Activated CD4-positive, CD25-positive, alpha-beta regulatory T cell treated with anti-CD3 and anti-CD28 coated beads, Interleukin-2, amount 50 U/mL, for 72 hours (primary cell): Measurements from ENCODE around the gene MTARC1.

ENCODE experiments used
- DNase-seq: peaks from one replicate; pipeline ENCODE4 v3.0.0; 2021

MTARC1 gene

DNA sequence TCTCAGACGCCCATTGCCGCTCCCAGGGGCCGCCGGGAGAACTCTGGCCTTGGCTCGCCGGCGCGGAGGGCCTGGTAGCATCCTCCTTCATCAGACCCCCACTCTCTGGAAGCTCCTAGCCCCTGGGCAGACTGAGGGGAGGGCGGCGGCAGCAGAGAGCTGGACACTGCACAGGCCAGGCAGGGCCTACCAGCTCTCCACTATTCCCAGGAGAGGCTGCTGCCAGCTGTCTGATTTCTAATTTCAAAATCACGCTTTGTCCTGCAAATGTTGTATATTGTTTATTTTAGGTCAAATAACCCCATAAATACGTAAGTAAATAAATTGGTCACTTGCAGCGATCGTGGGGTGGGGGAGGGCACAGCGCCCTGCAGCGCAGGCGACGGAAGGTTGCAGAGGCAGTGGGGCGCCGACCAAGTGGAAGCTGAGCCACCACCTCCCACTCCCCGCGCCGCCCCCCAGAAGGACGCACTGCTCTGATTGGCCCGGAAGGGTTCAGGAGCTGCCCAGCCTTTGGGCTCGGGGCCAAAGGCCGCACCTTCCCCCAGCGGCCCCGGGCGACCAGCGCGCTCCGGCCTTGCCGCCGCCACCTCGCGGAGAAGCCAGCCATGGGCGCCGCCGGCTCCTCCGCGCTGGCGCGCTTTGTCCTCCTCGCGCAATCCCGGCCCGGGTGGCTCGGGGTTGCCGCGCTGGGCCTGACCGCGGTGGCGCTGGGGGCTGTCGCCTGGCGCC is at the start of gene MTARC1:
Gene MTARC1 (plus strand): TSS at position 577 of the 732 bp plus-strand sequence. CDS start 32 bp downstream, at position 609.
- DNase-seq: no peak

- DNase-seq: no peak
Measured at GRCh38 chr1:220741349-220741748, 45.4 kb upstream of the MTARC1 start.

- DNase-seq: no peak
Measured at GRCh38 chr1:220741825-220742224, 44.9 kb upstream of the MTARC1 start.

DNA sequence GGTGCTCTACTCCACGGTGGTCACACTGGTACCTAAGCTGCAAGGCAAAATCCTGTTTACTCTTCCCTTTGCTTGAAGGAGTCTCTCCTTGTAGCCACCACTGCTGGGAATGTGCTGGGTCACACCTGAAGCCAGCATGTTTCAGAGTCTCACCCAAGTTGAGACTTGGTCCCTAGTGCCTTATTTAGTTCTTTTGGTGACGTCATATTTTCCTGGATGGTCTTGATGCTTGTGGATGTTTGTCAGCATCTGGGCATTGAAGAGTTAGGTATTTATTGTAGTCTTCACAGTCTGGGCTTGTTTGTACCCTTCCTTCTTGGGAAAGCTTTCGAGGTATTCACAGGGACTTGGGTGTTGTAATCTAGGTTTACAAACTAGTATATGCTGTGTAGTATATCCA is 44.2 kb upstream of the MTARC1 start:
- DNase-seq: no peak

DNA sequence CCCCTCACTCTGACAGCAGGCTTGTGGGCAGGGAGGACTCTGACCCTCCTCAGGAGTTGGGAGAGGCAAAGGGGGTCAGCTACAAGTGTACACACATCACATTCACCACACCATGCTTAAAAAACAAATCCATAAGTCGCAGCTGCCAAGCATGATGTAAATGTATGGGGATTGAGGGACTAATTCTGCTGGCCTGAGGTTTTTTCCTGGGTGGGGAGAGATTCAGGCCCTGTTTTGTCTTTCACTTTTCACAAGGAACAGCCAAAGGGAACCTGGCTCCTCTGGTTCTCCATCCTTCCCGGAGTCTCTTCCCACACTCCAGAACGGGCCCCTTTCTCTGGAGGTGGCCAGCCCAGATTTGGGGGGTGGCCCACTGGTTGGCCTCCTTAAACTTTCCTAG is 39.9 kb upstream of the MTARC1 start:
- DNase-seq: no peak

DNA sequence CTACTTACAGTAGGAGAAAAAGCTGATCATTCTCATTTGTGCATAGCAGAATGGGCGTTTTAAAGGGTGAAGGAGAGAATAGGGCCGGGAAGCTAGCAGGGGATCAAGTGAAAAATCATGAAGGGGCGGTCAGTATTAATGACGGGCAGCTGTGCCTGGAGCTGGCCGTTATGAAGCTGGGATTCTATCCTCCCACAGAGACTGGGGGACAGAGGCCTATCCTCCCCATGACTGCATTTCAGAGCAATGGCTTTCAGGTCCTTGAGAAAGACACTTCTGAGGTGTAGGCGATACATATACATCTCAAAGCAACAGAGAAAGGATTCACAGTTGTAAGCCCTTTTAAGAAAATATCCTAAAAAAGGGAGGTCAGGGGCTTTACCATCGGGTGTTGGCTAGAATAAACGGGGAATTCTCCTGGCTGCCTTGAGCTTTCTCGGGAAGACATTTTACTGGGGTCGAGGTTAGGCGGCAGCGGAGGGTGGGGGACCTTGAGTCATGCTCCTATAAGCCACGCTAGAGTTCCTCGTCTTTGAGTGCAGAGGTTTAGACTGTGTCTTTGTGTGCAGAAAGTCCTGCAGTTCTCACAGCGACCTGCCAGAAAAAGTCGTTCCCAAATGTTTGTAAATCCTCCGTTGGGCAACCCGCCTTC is 39.1 kb upstream of the MTARC1 start:
- DNase-seq: no peak

DNA sequence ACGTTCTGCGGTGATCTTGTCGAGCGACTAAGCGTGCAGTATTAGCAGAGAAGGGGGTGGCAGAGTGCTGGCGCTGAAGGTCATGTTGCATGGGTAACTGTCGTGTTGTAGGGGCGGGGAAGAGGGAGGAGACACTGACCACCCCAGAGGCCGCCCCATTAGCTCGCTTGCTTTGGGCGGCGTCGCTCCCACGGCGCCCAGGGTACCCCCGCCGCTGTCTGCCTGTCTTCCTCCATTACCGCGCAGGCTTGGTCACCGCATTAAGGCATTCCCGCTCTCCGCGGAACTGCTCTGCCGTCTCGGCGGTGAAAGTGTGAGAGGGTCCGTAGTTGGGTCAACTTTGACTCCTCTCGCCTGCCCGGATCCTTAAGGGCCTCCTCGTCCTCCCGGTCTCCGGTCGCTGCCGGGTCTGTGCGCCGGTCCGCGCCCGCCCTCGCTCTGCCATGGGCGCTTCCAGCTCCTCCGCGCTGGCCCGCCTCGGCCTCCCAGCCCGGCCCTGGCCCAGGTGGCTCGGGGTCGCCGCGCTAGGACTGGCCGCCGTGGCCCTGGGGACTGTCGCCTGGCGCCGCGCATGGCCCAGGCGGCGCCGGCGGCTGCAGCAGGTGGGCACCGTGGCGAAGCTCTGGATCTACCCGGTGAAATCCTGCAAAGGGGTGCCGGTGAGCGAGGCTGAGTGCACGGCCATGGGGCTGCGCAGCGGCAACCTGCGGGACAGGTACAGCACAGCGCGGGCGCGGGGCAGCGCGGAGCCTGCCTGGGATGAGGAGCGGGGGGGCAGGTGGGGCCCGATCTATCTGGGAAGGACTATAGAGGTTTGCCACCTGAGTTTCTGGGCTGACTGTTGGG is 38.4 kb upstream of the MTARC1 start, which contains the start of gene MTARC2:
Gene MTARC2 (plus strand): TSS at position 234 of the 846 bp plus-strand sequence. CDS start 210 bp downstream, at position 444.
- no peak for DNase-seq

GRCh38 chr1:220748936-220749335 is 37.8 kb upstream of the MTARC1 start:
- DNase-seq: no peak

DNA sequence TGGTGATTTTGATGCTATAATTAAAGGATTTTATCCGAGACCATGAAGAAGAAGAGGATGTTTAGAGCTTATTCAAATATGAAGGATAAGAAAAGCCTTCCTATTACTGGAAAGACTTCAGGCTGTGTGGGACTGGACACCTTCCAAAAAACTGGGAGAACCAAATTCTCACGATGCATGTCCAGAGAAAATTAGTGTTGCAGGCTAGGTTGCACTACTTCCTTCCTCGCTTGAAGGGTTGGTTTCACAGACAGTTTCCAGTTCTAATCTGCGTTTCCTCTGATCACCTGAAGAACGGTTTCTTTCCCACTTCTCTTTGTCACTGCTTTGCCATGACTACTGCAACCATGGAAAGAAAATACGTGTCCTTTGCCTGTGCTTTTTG is 36.6 kb upstream of the MTARC1 start:
- DNase-seq: no peak

DNA sequence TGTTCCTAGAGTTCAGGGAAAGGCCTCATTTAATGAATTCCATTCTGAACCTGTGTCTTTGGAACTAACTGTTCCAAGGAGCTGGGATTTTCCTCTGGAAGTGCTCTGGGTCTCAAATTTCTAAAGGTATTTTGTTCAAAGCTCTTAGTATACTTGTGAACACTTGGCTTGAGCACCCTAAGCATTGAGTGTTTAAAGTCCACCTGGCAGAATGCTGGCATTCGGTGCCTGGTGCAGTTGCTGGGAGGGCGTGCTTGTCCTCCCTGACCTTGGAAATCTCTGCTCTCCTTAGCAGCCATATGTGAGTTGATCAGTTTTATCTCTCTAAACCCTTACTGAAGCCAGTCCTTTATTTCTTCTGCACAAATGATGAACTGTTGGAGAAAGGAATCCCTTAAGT is 35.6 kb upstream of the MTARC1 start:
- no peak for DNase-seq

DNA sequence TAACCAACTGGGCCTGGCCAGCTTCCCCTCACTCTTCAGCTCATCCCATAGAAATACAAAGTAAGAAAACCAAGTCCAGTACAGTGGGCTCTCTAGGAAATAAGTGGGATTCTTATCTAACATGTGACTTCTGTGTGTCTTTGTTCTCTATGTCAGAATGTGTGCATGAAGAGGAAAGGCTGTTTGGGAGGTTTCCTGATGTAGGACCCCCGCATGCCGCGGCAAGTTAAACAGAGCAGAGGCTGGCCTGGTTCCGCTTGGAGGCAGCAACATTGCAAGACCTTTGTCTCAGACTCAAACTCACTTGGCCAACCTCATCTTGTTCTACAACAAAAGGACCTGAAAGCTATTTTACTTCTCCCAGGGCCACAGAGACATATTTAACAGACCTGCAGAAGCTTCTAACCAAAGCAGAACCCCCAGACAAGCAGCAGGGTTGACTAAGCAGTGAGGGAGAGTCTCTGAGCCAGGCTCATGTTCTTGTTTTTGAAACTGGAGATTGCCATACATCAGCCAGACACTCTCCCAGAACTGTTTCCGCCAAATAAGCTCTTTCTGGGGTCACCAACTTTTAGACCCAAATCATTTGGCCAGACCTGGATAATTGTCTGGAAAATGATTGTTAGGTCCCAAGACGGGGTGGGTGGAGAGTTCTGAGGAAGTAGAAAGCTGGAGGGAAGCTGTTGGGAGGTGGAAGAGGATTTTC is 32.3 kb upstream of the MTARC1 start:
- DNase-seq: no peak

DNA sequence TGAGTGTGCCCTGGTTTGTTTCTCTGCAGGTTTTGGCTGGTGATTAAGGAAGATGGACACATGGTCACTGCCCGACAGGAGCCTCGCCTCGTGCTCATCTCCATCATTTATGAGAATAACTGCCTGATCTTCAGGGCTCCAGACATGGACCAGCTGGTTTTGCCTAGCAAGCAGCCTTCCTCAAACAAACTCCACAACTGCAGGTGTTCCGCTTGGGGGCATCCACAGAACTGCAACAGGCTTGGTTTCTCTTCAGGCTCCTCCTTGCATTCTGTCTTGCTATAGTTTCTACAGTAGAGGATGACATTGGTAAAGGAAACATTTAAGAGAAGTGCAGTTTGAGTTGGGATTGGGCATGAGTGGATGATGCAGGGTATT is 31.8 kb upstream of the MTARC1 start:
- DNase-seq: no peak

DNA sequence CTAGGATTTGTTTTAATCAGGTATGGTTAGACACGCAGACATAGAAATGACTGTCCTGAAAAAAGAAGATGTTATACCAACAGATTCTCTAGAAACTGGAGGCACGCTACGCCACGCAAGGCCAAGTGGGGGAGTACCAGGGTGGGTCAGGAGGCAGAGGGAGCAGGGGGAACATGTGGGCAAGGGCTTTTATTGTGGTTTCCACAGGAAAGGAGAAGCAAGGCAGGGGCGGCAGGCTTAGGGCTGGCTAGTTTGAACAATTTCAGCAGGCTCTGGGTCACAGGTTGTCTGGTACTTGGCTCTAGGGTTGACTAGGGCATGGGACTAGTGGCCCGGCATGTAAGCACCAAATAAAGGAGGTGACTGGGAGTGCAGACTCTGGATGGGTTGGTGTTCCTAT is 31.4 kb upstream of the MTARC1 start:
- no peak for DNase-seq

GRCh38 chr1:220757441-220757840 is 29.3 kb upstream of the MTARC1 start:
- no peak for DNase-seq

- DNase-seq: no peak
Measured at GRCh38 chr1:220759147-220759546, 27.6 kb upstream of the MTARC1 start.

GRCh38 chr1:220761688-220762427 is 24.9 kb upstream of the MTARC1 start:
- no peak for DNase-seq

- no peak for DNase-seq
Measured at GRCh38 chr1:220764757-220765156, 22.0 kb upstream of the MTARC1 start.

DNA sequence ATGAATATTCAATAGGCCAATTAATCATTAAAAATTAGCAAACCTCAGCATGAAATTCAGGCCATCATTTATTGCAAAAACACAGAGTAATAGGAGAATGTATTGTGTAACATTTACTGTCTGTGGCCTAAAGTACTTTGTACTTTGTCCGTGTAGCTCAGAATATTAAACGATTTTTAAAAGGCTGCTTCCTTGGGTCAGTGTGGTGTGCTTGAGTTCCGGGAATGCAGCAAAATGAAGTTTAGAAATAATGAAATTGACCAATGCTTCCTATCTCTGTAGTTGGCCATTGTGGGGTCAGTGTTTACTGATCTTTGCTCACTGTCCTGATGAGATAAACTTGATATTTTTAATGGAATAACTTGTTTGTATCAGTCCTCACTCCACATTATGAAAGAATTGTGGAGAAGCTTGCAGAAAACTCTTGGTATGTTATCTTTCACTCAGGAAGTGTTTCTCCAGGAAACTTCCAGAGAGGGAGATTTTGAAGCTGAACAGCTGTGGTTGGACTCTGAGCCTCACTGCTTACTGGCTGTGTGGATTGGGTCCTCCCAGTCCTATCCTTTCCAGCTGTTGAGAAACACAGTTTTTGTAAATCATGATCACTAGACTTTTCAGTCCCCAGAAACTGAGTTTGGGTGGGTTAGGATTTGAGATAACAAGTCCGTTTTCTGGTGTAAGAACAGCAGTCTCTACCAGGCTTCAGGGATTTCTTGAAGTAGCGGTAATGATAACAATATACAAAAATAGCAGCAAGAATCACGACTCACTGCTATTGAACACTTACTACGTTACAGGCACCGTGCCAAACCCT is 19.2 kb upstream of the MTARC1 start:
- DNase-seq: no peak

DNA sequence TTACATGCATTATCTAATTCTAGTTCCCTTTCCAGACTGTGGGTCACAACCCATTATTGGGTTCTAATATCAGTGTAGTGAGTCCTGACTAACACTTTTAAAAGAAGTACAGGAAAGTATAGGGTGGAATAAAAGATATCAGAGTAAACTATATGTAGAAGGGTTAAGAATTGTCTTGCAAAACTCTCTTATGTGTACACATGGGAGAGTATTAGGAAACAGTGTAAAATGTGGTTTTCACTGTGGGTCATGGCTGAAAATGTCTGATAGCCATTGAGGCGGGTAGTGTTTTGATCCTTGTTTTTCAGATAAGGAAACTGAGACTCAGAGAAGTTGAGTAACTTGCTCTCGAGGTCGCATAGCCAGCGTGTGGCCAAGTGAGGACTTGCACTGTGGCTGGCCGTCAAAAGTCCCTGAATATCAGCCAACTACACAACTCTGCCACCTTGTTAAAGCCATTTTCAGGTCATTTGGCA is 18.5 kb upstream of the MTARC1 start:
- no peak for DNase-seq

- DNase-seq: no peak
Measured at GRCh38 chr1:220769205-220769604, 17.5 kb upstream of the MTARC1 start.

DNA sequence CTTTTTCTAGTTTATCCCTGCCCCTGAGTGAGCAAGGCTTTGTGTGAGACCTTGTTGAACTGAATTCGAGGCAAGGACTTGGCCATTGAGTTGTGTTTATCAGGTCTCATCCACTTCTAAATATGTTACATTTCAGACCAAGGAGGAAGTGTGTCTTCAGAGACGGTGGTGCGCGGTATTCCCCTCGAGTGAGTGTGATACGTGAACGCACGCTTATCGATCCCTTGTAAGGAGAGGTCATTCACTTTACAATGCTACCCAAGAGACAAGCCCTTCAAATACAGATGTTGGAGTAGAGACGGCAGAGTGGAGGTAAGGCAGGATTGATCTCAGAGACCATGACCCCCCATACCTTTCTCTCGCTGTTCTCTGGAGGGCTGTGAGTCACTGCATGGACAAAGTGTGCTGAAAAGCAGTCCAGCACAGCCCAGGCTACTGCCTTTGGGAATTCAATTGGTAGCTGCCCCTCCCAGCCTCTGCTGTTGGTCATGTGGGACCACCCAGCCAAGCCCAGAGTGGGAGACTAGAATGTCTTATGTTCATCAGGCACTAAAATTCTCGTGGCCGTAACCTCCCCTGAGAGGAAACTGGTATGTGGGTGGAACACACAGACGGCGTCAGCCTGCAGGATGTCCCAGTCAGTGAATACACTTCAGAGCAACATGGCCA is 16.3 kb upstream of the MTARC1 start:
- no peak for DNase-seq
